Ecto neural progenitor cell (in vitro differentiated cells): Measurements from ENCODE around the gene SKIL.

ENCODE experiments used
- DNase-seq: peaks from one replicate; pipeline ENCODE4 v3.0.0-alpha.2; 2018; ENCODE audit warnings: low spot score

Gene SKIL

DNA sequence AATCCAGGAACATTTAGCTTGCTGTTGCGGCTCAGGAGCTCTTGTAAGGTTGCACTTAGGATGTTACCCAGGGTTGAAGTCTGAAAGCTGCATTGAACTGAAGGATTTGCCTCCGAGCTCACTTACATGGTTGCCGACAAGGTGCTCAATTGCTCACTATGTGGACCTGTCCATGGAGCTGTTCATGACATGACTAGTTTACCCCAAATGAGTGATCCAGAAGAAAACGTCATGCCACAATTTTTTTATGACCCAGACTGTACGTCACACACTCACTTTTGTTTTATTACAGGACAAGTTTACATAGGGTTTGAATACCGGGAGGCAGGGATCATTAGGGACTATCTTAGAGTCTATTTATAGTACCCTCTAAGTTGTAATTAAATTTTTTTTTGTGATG is 40.2 kb downstream of the SKIL start:
- no peak for DNase-seq

DNA sequence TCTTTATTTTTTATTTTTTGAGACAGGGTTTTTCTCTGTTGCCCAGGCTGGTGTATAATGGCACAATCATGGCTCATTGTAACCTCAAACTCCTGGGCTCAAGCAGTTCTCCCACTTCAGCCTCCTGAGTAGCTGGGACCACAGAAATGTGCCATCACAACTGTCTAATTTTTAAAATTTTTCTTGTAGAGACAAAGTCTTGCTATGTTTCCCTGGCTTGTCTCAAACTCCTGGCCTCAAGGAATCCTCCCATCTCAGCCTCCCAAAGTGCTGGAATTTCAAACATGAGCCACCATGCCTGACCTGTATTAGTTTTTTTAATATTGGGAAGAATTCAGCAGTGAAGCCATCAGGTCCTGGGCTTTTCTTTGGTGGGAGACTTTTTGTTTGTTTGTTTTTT is 47.6 kb downstream of the SKIL start:
- DNase-seq: no peak

DNA sequence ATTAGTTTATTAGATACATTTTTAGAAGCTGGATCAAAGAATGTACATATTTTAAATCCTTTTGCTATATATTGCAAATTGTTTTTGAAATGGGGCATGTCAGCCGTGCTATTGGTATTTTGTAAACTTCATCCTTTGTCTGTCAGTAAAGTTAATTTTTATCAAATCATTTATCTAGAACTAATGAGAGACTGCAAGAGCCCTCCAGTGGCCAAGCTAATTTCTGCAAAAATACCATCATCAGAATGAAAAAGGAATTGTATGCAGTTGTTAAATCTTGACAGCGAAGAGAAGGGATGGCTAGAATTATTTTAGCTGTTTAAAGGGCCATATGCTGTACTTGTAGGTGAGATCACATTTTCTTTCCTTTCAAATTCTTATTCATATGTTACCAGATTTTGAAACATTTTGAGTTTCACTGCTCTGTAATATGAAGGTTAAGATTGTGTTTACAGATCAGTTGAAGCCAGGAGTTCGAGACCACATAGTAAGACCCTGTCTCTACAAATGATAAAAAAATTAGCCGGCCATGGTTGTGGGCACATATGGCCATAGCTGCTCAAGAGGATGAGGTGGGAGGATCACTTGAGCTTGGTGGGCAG is 53.0 kb downstream of the SKIL start:
- DNase-seq: no peak

GRCh38 chr3:170413291-170413690 is 55.8 kb downstream of the SKIL start:
- DNase-seq: no peak

- DNase-seq: no peak
These were observed 56.7 kb downstream of the SKIL start for GRCh38 chr3:170414202-170414663.

DNA sequence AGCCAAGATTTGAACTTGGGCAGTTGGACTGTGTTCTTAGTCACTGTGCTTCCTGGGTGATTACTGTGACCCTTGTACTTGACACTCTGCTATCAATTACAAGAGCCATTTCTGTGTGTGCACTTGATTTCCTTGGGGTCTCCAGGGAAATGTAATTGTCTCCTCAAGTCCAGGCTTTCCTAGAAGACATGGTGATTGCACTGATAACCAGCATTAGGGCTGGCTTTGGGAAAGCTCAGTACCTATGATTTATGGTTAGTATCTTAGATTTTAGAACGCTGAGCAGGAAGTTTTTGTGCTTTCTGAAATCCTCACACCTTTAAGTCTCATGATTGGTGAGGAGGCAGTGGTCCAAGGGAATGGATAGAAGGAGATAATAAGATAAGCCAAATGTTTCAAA is 59.6 kb downstream of the SKIL start:
- no peak for DNase-seq

GRCh38 chr3:170418422-170419398 is 61.2 kb downstream of the SKIL start, which contains the start of gene CLDN11:
Gene CLDN11, plus strand, starts transcription at chr3:170418868. Its CDS starts 199 bp downstream, at chr3:170419067.
- peak; percentile 76 for DNase-seq

- peak; percentile 73 for DNase-seq
These were observed 62.1 kb downstream of the SKIL start for GRCh38 chr3:170419557-170420087.

GRCh38 chr3:170420307-170420821 is 62.8 kb downstream of the SKIL start:
- peak; percentile 54 for DNase-seq

DNA sequence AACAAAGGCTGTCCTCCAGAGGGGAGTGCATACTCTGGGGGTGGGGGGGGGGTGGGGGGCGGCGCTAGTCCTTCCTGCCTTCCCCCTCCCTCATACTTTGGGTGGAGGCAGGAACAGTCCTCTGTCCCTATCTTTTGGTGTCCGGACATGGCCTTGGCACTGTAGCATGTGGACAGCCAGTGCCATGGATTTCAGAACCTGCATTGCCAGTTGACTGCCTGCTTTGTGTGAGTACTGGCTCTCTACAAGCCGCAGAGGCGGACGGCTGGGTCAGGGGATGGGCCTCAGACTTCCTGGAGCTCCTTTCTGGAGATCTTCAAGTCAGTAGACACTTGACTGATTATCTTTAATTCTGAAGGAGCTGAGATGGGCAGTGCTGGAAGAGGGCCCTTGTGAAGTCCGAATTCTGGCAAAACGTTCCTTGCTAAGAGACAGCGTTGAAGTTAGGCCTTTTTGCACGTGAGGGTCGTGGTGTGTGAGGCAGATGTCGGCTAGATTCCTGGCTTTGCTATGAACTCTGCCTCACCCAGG is 63.7 kb downstream of the SKIL start:
- no peak for DNase-seq

- DNase-seq: no peak
These were observed 64.2 kb downstream of the SKIL start for GRCh38 chr3:170421758-170422157.

DNA sequence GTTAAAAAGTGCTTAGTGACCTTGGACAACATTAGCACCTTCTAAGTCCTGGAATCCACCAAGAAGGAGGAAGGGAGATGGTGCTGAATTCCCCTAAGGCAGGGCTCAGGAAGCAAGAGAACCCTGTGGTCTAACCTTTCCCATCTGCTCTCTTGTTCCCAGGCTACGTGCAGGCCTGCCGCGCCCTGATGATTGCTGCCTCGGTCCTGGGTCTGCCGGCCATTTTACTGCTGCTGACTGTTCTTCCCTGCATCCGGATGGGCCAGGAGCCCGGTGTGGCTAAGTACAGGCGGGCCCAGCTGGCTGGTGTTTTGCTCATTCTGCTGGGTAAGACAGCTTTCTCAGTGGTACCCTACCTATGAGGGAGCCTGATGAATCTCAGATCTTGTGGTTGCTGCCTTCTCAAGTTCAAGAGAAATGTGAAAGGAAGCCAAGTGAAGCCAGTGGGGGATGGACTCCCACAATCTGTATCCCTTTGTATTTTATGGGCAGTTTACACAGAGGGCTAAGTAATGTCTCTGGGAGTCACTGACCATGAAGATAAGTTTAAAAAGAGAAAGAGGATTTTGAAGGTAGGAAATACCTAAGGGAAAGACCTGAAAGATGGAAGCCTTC is 65.6 kb downstream of the SKIL start:
- DNase-seq: no peak

GRCh38 chr3:170424879-170425278 is 67.4 kb downstream of the SKIL start:
- DNase-seq: no peak

GRCh38 chr3:170425491-170426239 is 68.2 kb downstream of the SKIL start:
- peak; percentile 74 for DNase-seq

GRCh38 chr3:170426240-170426797 is 68.8 kb downstream of the SKIL start:
- DNase-seq: no peak

DNA sequence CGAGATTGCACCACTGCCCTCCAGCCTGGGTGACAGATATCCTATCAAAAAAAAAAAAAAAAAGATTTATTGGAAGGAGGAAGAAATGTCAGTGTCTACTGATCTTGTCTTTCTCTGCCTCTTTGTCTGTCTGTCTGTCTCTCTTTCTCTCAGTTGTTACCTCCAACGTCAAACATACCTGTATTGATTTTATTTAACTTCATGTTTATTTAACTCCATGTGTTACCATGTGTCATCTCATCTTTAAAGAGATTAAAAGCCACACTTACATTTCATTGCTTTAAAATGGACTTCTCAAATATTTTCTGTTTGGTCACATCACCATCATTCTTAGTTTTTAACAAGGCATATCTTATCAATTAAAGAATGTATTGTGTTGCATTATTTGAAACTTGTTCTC is 70.6 kb downstream of the SKIL start:
- no peak for DNase-seq

- no peak for DNase-seq
These were observed 71.5 kb downstream of the SKIL start for GRCh38 chr3:170429050-170429449.

- DNase-seq: no peak
These were observed 73.5 kb downstream of the SKIL start for GRCh38 chr3:170431054-170431453.

GRCh38 chr3:170432416-170432815 is 74.9 kb downstream of the SKIL start:
- DNase-seq: no peak

- DNase-seq: no peak
These were observed 79.2 kb downstream of the SKIL start for GRCh38 chr3:170436697-170437096.

DNA sequence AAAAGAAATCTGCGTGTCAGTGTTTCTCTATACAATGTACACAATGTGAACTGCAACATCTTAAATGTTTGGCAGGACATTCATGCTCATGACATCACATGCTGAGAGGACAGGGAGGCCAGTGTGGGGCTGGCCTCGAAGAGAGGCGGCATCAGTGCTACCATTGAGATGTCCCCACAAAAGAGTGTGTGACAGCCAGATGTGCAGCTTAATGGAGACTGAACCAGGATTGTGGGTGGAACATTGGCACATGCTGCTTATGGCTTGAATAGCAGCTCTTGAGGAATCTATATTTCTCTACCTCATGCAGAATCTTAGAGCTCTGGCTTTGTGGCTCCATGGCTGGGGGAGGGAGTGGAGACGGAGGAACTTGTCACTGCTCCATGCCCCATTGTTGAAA is 79.7 kb downstream of the SKIL start:
- no peak for DNase-seq
